H9 (cell line): Measurements from ENCODE around the gene TRHDE. TPM values are rescaled to one million over a fixed set of nuclear protein-coding genes. Genes with fewer than 3 reads are reported as not detected.

Experiments
- DNase-seq: peaks from one replicate; pipeline ENCODE4 v3.0.0-alpha.2; 2017
- H2AFZ ChIP-seq: one replicate; pipeline ENCODE4 v1.6.1; 2013; ENCODE audit warnings: mild to moderate bottlenecking, low read length, control low read depth, moderate library complexity
- H2AK5ac ChIP-seq: 2 replicates; pipeline ENCODE4 v1.6.1; 2013; ENCODE audit warnings: low read length, control low read depth, mixed read lengths; ENCODE audit not compliant: insufficient read length
- H2BK120ac ChIP-seq: one replicate; pipeline ENCODE4 v1.6.1; 2013; ENCODE audit warnings: low read depth, mild to moderate bottlenecking, low read length, control low read depth, inconsistent platforms; ENCODE audit not compliant: poor library complexity, severe bottlenecking
- H2BK12ac ChIP-seq: 2 replicates; pipeline ENCODE4 v1.6.1; 2013; ENCODE audit warnings: low read length, control low read depth, mixed read lengths, low read depth; ENCODE audit not compliant: insufficient read length
- H2BK15ac ChIP-seq: 2 replicates; pipeline ENCODE4 v1.6.1; 2013; ENCODE audit warnings: low read depth, low read length, control low read depth
- H2BK20ac ChIP-seq: one replicate; pipeline ENCODE4 v1.6.1; 2013; ENCODE audit warnings: low read depth, mild to moderate bottlenecking, low read length, control low read depth, inconsistent platforms; ENCODE audit not compliant: poor library complexity, severe bottlenecking
- H2BK5ac ChIP-seq: 2 replicates; pipeline ENCODE4 v1.6.1; 2013; ENCODE audit warnings: low read length, control low read depth, mixed read lengths; ENCODE audit not compliant: insufficient read length
- H3K14ac ChIP-seq: 2 replicates; pipeline ENCODE4 v1.6.1; 2013; ENCODE audit warnings: low read length, control low read depth; ENCODE audit not compliant: insufficient read depth
- H3K18ac ChIP-seq: 2 replicates; pipeline ENCODE4 v1.6.1; 2013; ENCODE audit warnings: low read depth, mild to moderate bottlenecking, mixed read lengths, low read length, control low read depth; ENCODE audit not compliant: insufficient read length
- H3K23ac ChIP-seq: 2 replicates; pipeline ENCODE4 v1.6.1; 2013; ENCODE audit warnings: low read length, control low read depth, mixed read lengths, low read depth; ENCODE audit not compliant: insufficient read length
- H3K23me2 ChIP-seq: 2 replicates; pipeline ENCODE4 v1.6.1; 2013; ENCODE audit warnings: low read depth, mild to moderate bottlenecking, mixed read lengths, low read length, control low read depth; ENCODE audit not compliant: insufficient read length, poor library complexity, severe bottlenecking
- H3K27ac ChIP-seq: 2 replicates; pipeline ENCODE4 v1.5.1; 2013; ENCODE audit warnings: low read length, control low read depth, mixed read lengths, low read depth; ENCODE audit not compliant: insufficient read length
- H3K27me3 ChIP-seq: 2 replicates; pipeline ENCODE4 v1.6.1; 2013; ENCODE audit warnings: low read length, control low read depth, inconsistent platforms; ENCODE audit not compliant: insufficient read depth
- H3K4ac ChIP-seq: 2 replicates; pipeline ENCODE4 v1.6.1; 2013; ENCODE audit warnings: low read depth, mild to moderate bottlenecking, control low read depth, inconsistent platforms, low read length, moderate library complexity
- H3K4me1 ChIP-seq: 2 replicates; pipeline ENCODE4 v1.6.1; 2013; ENCODE audit warnings: low read length, control low read depth, inconsistent platforms; ENCODE audit not compliant: insufficient read depth
- H3K4me2 ChIP-seq: 2 replicates; pipeline ENCODE4 v1.6.1; 2013; ENCODE audit warnings: low read length, control low read depth, mixed read lengths; ENCODE audit not compliant: insufficient read length, insufficient read depth
- H3K56ac ChIP-seq: 2 replicates; pipeline ENCODE4 v1.6.1; 2013; ENCODE audit warnings: low read depth, mild to moderate bottlenecking, mixed read lengths, low read length, control low read depth; ENCODE audit not compliant: insufficient read length
- H3K79me1 ChIP-seq: 2 replicates; pipeline ENCODE4 v1.6.1; 2013; ENCODE audit warnings: low read depth, mild to moderate bottlenecking, moderate library complexity, low read length, control low read depth, inconsistent platforms; ENCODE audit not compliant: insufficient read depth, poor library complexity, severe bottlenecking
- H3K79me2 ChIP-seq: 2 replicates; pipeline ENCODE4 v1.6.1; 2013; ENCODE audit warnings: low read length, control low read depth, inconsistent platforms; ENCODE audit not compliant: insufficient read depth
- H3K9ac ChIP-seq: 2 replicates; pipeline ENCODE4 v1.6.1; 2013; ENCODE audit warnings: low read length, control low read depth, mixed read lengths; ENCODE audit not compliant: insufficient read length; ENCODE audit errors: extremely low read depth
- H3K9me3 ChIP-seq: one replicate; pipeline ENCODE4 v1.6.1; 2013; ENCODE audit warnings: low read depth, low read length, inconsistent platforms; ENCODE audit not compliant: control insufficient read depth
- H3T11ph ChIP-seq: one replicate; pipeline ENCODE4 v1.6.1; 2013; ENCODE audit warnings: mild to moderate bottlenecking, low read length, control low read depth, inconsistent platforms
- H4K20me1 ChIP-seq: one replicate; pipeline ENCODE4 v1.6.1; 2013; ENCODE audit not compliant: control insufficient read depth, insufficient read length, insufficient read depth
- H4K5ac ChIP-seq: 2 replicates; pipeline ENCODE4 v1.6.1; 2013; ENCODE audit warnings: low read depth, mild to moderate bottlenecking, mixed read lengths, low read length, control low read depth; ENCODE audit not compliant: insufficient read length
- H4K8ac ChIP-seq: replicated peaks from 2 replicates; pipeline ENCODE4 v1.6.1; 2013; ENCODE audit warnings: low read length, control low read depth, mixed read lengths, low read depth; ENCODE audit not compliant: insufficient read length
- H4K91ac ChIP-seq: 2 replicates; pipeline ENCODE4 v1.6.1; 2013; ENCODE audit warnings: low read depth, mild to moderate bottlenecking, moderate library complexity, mixed read lengths, low read length, control low read depth; ENCODE audit not compliant: insufficient read length
- H3K27ac Mint-ChIP-seq, 3 experiments: 2 replicates in 2 of 3; 3 replicates in 1 of 3; pipeline ENCODE4 v1.8.0; 2020 to 2021; ENCODE audit warnings: mixed read lengths in 3 of 3, mild to moderate bottlenecking in 1 of 3, moderate library complexity in 1 of 3
- H3K27me3 Mint-ChIP-seq: 2 replicates; pipeline ENCODE4 v1.8.0; 2021; ENCODE audit warnings: low read depth, mild to moderate bottlenecking, moderate library complexity, mixed read lengths
- H3K36me3 Mint-ChIP-seq, 3 experiments: 2 replicates in 2 of 3; 3 replicates in 1 of 3; pipeline ENCODE4 v1.8.0; 2020 to 2021; ENCODE audit warnings: low read depth in 3 of 3, mixed read lengths in 3 of 3; ENCODE audit not compliant: insufficient read depth in 1 of 3
- H3K4me1 Mint-ChIP-seq, 2 experiments: 2 replicates each; pipeline ENCODE4 v1.8.0; 2020; ENCODE audit warnings: mixed read lengths in 2 of 2
- H3K4me3 Mint-ChIP-seq, 2 experiments: 2 replicates in 1 of 2; 3 replicates in 1 of 2; pipeline ENCODE4 v1.8.0; 2020 to 2021; ENCODE audit warnings: mild to moderate bottlenecking in 2 of 2, mixed read lengths in 2 of 2, moderate library complexity in 1 of 2
- H3K9me3 Mint-ChIP-seq, 2 experiments: 2 replicates in 1 of 2; 3 replicates in 1 of 2; pipeline ENCODE4 v1.8.0; 2020; ENCODE audit warnings: mild to moderate bottlenecking in 2 of 2, mixed read lengths in 2 of 2, moderate library complexity in 1 of 2
- CTCF ChIP-seq: fragments of 200-600 bp; sonication (generic); conservative IDR thresholded peaks from 3 replicates; pipeline ENCODE4 v1.8.0; 2021; ENCODE audit warnings: antibody characterized with exemption, mild to moderate bottlenecking
- WGBS: extraction: QIAGEN DNeasy Blood & Tissue Kit; methylation state at CpG from one replicate; pipeline ENCODE4 v1.1.7; 2013; ENCODE audit warnings: missing lambda C conversion rate, low lambda C conversion rate, mixed read lengths; ENCODE audit not compliant: insufficient read length; ENCODE audit errors: extremely low coverage; 5-methylcytosine and 5-hydroxymethylcytosine counted together
- total RNA-seq: library from RNA; stranded (reverse); gene quantifications from 2 replicates; pipeline ENCODE4 v1.2.1, GENCODE V29; 2021

The TRHDE gene
- total RNA-seq, 1 experiment from 2014 or later = 1.0 TPM

GRCh38 chr12:72289633-72290032, 17.5 kb downstream of the TRHDE start:
- Histone ChIP-seq H2BK5ac (no peak overlapping the region), H2BK15ac (no peak overlapping the region), H2BK20ac (no peak overlapping the region), H4K91ac (no peak overlapping the region), H3K18ac (no peak overlapping the region), H4K8ac (no peak overlapping the region), H4K5ac (no peak overlapping the region), H3K9ac (no peak overlapping the region), H3K4me2 (no peak overlapping the region), H3K14ac (no peak overlapping the region), H2AFZ (no peak overlapping the region), H3K56ac (no peak overlapping the region), H3K27me3 (no peaks in the 10 kb centered on the region), H3K23me2 (no peaks in the 10 kb centered on the region), H3K79me2 (no peaks in the 10 kb centered on the region), H3K23ac (no peak overlapping the region), H2BK120ac (no peak overlapping the region), H3K4me1 (no peaks in the 10 kb centered on the region; the same call in 1 of the 2 replicates), H3K4ac (no peak overlapping the region), H3T11ph (no peak overlapping the region), H3K9me3 (no peaks in the 10 kb centered on the region), H4K20me1 (no peaks in the 10 kb centered on the region), H2BK12ac (no peak overlapping the region), H3K27ac (no peak overlapping the region), H2AK5ac (no peak overlapping the region), H3K79me1 (no peaks in the 10 kb centered on the region)
- Mint-ChIP-seq H3K4me3 (no peak overlapping the region), H3K4me1 (peaks cover 3% of the 10 kb centered on the region in 2 experiments; a peak in 2 of 4 replicates), H3K27me3 (no peaks in the 10 kb centered on the region), H3K9me3 (no peaks in the 10 kb centered on the region; a peak in 1 of 5 replicates), H3K36me3 (no peaks in the 10 kb centered on the region; a peak in 1 of 7 replicates), H3K27ac (no peak overlapping the region)
- no peak for DNase-seq
- no peak for TF ChIP-seq CTCF
- WGBS = no CpG with 5 or more reads among the region's 2 CpGs
